Neural crest cell (in vitro differentiated cells): ENCODE measurements around the gene RNASE7. TPM values are rescaled to one million over a fixed set of nuclear protein-coding genes. Genes with fewer than 3 reads are reported as not detected.

Experiments used
- DNase-seq: peaks from one replicate; pipeline ENCODE4 v3.0.0; 2021; ENCODE audit warnings: low read depth, mixed read lengths, low spot score
- H3K27ac Mint-ChIP-seq: one replicate; pipeline ENCODE4 v1.8.0; 2021; ENCODE audit warnings: mild to moderate bottlenecking, mixed read lengths; ENCODE audit not compliant: unreplicated experiment
- H3K27me3 Mint-ChIP-seq: 2 replicates; pipeline ENCODE4 v1.8.0; 2021; ENCODE audit warnings: low read depth, mild to moderate bottlenecking, mixed read lengths
- H3K36me3 Mint-ChIP-seq: 2 replicates; pipeline ENCODE4 v1.8.0; 2021; ENCODE audit warnings: low read depth, mild to moderate bottlenecking, mixed read lengths
- H3K4me1 Mint-ChIP-seq: 2 replicates; pipeline ENCODE4 v1.8.0; 2021; ENCODE audit warnings: mixed read lengths
- H3K4me3 Mint-ChIP-seq: one replicate; pipeline ENCODE4 v1.8.0; 2021; ENCODE audit warnings: mild to moderate bottlenecking, mixed read lengths
- H3K9me3 Mint-ChIP-seq: 2 replicates; pipeline ENCODE4 v1.8.0; 2021; ENCODE audit warnings: mixed read lengths
- CTCF ChIP-seq: fragments of 200-600 bp; sonication (generic); conservative IDR thresholded peaks from 2 replicates; pipeline ENCODE4 v1.5.0; 2021; ENCODE audit warnings: antibody characterized with exemption, mild to moderate bottlenecking
- total RNA-seq: library from RNA; stranded (reverse); gene quantifications from 2 replicates; pipeline ENCODE4 v1.2.1, GENCODE V29; 2021

Gene RNASE7
- total RNA-seq, 1 donor from 2014 or later = not detected

- Mint-ChIP-seq H3K27me3 (no peaks in the 10 kb centered on the region), H3K4me3 (no peak overlapping the region), H3K36me3 (no peaks in the 10 kb centered on the region), H3K27ac (no peak overlapping the region), H3K4me1 (no peaks in the 10 kb centered on the region), H3K9me3 (no peaks in the 10 kb centered on the region)
- no peak for DNase-seq
- TF ChIP-seq CTCF = no peak
Measured at GRCh38 chr14:21054768-21055145, 12.6 kb downstream of the RNASE7 start.

GRCh38 chr14:21055432-21056117 is 13.4 kb downstream of the RNASE7 start:
- Mint-ChIP-seq H3K27ac (no peak overlapping the region), H3K4me1 (no peaks in the 10 kb centered on the region), H3K36me3 (no peaks in the 10 kb centered on the region), H3K27me3 (no peaks in the 10 kb centered on the region), H3K9me3 (no peaks in the 10 kb centered on the region), H3K4me3 (no peak overlapping the region)
- DNase-seq = no peak
- no peak for TF ChIP-seq CTCF

- no peaks in the 10 kb centered on the region for H3K4me1 Mint-ChIP-seq
- TF ChIP-seq CTCF = no peak
- DNase-seq = no peak
- H3K36me3 Mint-ChIP-seq = no peaks in the 10 kb centered on the region
- no peaks in the 10 kb centered on the region for H3K9me3 Mint-ChIP-seq
- no peak overlapping the region for H3K27ac Mint-ChIP-seq
- no peaks in the 10 kb centered on the region for H3K27me3 Mint-ChIP-seq
- H3K4me3 Mint-ChIP-seq = no peak overlapping the region
Measured at GRCh38 chr14:21056520-21057163, 14.5 kb downstream of the RNASE7 start.

GRCh38 chr14:21057803-21058675 is 15.9 kb downstream of the RNASE7 start, which contains the start of gene RNASE8:
Gene RNASE8, plus strand, starts transcription at chr14:21057822. Its CDS starts 71 bp downstream, at chr14:21057893.
- Mint-ChIP-seq H3K27me3 (no peaks in the 10 kb centered on the region), H3K27ac (no peak within 1 kb of the TSS), H3K4me3 (no peak within 1 kb of the TSS), H3K36me3 (no peaks in the 10 kb centered on the region), H3K9me3 (no peaks in the 10 kb centered on the region), H3K4me1 (peaks cover under 1% of the 10 kb centered on the region)
- no peak for DNase-seq
- no peak for TF ChIP-seq CTCF

GRCh38 chr14:21058903-21059302 is 16.7 kb downstream of the RNASE7 start:
- TF ChIP-seq CTCF = no peak
- Mint-ChIP-seq H3K27ac (no peak overlapping the region), H3K4me3 (no peak overlapping the region), H3K9me3 (no peaks in the 10 kb centered on the region), H3K27me3 (no peaks in the 10 kb centered on the region), H3K4me1 (peaks cover 9% of the 10 kb centered on the region), H3K36me3 (no peaks in the 10 kb centered on the region)
- DNase-seq = no peak
